HepG2 (cell line): ENCODE measurements around the gene TCF20. TPM values are rescaled to one million over a fixed set of nuclear protein-coding genes. Genes with fewer than 3 reads are reported as not detected.

Source experiments
- ATAC-seq: fragments of 200-7000 bp; cut with Tn5 transposase; 3 replicates; pipeline ENCODE4 v1.9.1; 2020; ENCODE audit warnings: mild to moderate bottlenecking, moderate library complexity
- BruUV-seq: library from RNA; stranded (reverse); fragments of 400-500 nt; replicated peaks from 2 replicates; lab custom pipeline; 2021; lab: Mats Ljungman, UMichigan
- CTCF ChIA-PET: fragments of 300-600 bp; formaldehyde crosslinking; extraction: SDS; loops from one replicate; lab custom pipeline; 2021; ENCODE audit warnings: low total read pairs, inconsistent platforms, low intra/inter-chr PET ratio; lab: Yijun Ruan, JAX
- POLR2A ChIA-PET: fragments of 350-600 bp; sonication (Branson Sonifier 250); formaldehyde crosslinking; loops from one replicate; lab custom pipeline; 2020; ENCODE audit warnings: antibody characterized with exemption, inconsistent platforms; lab: Yijun Ruan, JAX
- DNase-seq: peaks from one replicate; pipeline ENCODE4 v3.0.0-alpha.2; 2015; ENCODE audit warnings: low spot score
- FAIRE-seq: peaks from 3 replicates; lab custom pipeline; 2011; peaks lifted over from hg19 to GRCh38; lab: Jason Lieb, UNC
- H2AFZ ChIP-seq: one replicate; pipeline ENCODE4 v1.6.1; 2011; ENCODE audit warnings: low read length, inconsistent platforms
- H3K27ac ChIP-seq: fragments of 300-600 bp; 3 replicates; pipeline ENCODE4 v1.8.0; 2011; ENCODE audit warnings: mixed run types, mild to moderate bottlenecking, mixed read lengths, low read length, inconsistent platforms; ENCODE audit not compliant: insufficient read depth; ENCODE audit errors: extremely low read length
- H3K27me3 ChIP-seq, 2 experiments: fragments of 200-600 bp in 1 of 2; 2 replicates in 1 of 2; 3 replicates in 1 of 2; pipeline versions ENCODE4 v1.6.0 to v1.8.0; 2011; ENCODE audit warnings: low read length in 2 of 2, mild to moderate bottlenecking in 2 of 2, moderate library complexity in 2 of 2, inconsistent platforms in 1 of 2; ENCODE audit not compliant: insufficient read depth in 2 of 2, control insufficient read depth in 1 of 2
- H3K36me3 ChIP-seq, 2 experiments: fragments of 200-600 bp in 1 of 2; replicated peaks in 1 of 2; 2 replicates in 1 of 2; 3 replicates in 1 of 2; pipeline versions ENCODE4 v1.5.1 to v1.8.0; 2011; ENCODE audit warnings: low read length in 2 of 2, inconsistent platforms in 1 of 2; ENCODE audit not compliant: insufficient read depth in 2 of 2, control insufficient read depth in 1 of 2
- H3K4me1 ChIP-seq: 2 replicates; pipeline ENCODE4 v1.5.1; 2012; ENCODE audit warnings: low read length, inconsistent platforms; ENCODE audit not compliant: insufficient read depth
- H3K4me2 ChIP-seq: 2 replicates; pipeline ENCODE4 v1.6.0; 2011; ENCODE audit warnings: low read depth, low read length, inconsistent platforms
- H3K4me3 ChIP-seq, 3 experiments: fragments of 200-600 bp in 1 of 3; sonication (generic), shearing (Covaris generic) in 1 of 3; replicated peaks in 1 of 3; 2 replicates each; pipeline ENCODE4 v1.5.1; 2011 to 2016; ENCODE audit warnings: low read length in 3 of 3, inconsistent platforms in 2 of 3, low read depth in 2 of 3, mild to moderate bottlenecking in 2 of 3, control low read depth in 1 of 3, mixed read lengths in 1 of 3; ENCODE audit not compliant: insufficient read depth in 1 of 3
- H3K79me2 ChIP-seq: one replicate; pipeline ENCODE4 v1.6.1; 2011; ENCODE audit warnings: low read length, inconsistent platforms; ENCODE audit not compliant: insufficient read depth
- H3K9ac ChIP-seq: 2 replicates; pipeline ENCODE4 v1.6.0; 2011; ENCODE audit warnings: mild to moderate bottlenecking, low read depth, low read length, inconsistent platforms; ENCODE audit not compliant: insufficient read depth
- H3K9me3 ChIP-seq: 2 replicates; pipeline ENCODE4 v1.5.1; 2012; ENCODE audit warnings: mild to moderate bottlenecking, low read length
- H4K20me1 ChIP-seq: 2 replicates; pipeline ENCODE4 v1.6.0; 2011; ENCODE audit warnings: inconsistent platforms, mild to moderate bottlenecking, low read length, moderate library complexity; ENCODE audit not compliant: insufficient read depth
- FOXC1 ChIP-seq: sonication (generic); formaldehyde crosslinking; IDR thresholded peaks from 2 replicates; pipeline ENCODE4 v1.8.0; 2022; ENCODE audit warnings: mild to moderate bottlenecking, missing genetic modification reagents, borderline replicate concordance
- MED1 ChIP-seq: sonication (generic); formaldehyde crosslinking; IDR thresholded peaks from 2 replicates; pipeline ENCODE4 v1.4.0; 2020; ENCODE audit warnings: missing genetic modification reagents
- NPAS2 ChIP-seq: sonication (generic); formaldehyde crosslinking; IDR thresholded peaks from 2 replicates; pipeline ENCODE4 v1.8.0; 2022; ENCODE audit warnings: mild to moderate bottlenecking, missing genetic modification reagents, borderline replicate concordance
- NR0B2 ChIP-seq: sonication (generic); formaldehyde crosslinking; IDR thresholded peaks from 2 replicates; pipeline ENCODE4 v1.4.0; 2020; ENCODE audit warnings: mild to moderate bottlenecking, missing genetic modification reagents
- PAXIP1 ChIP-seq: sonication (generic); formaldehyde crosslinking; conservative IDR thresholded peaks from 2 replicates; pipeline ENCODE4 v1.4.0; 2020; ENCODE audit warnings: mild to moderate bottlenecking, missing genetic modification reagents, moderate library complexity
- POGZ ChIP-seq: sonication (generic); formaldehyde crosslinking; IDR thresholded peaks from 2 replicates; pipeline ENCODE4 v1.4.0; 2020; ENCODE audit warnings: mild to moderate bottlenecking, missing genetic modification reagents
- PRMT3 ChIP-seq: sonication (generic); formaldehyde crosslinking; IDR thresholded peaks from 2 replicates; pipeline ENCODE4 v1.8.1; 2022; ENCODE audit warnings: low read depth, mild to moderate bottlenecking, moderate library complexity, missing genetic modification reagents, borderline replicate concordance
- PRPF4 ChIP-seq: fragments of 200-400 bp; formaldehyde crosslinking; IDR thresholded peaks from 2 replicates; pipeline ENCODE4 v1.6.1; 2016; ENCODE audit warnings: low read length, low read depth; ENCODE audit not compliant: poor library complexity, severe bottlenecking
- TEF ChIP-seq: sonication (generic); formaldehyde crosslinking; IDR thresholded peaks from 2 replicates; pipeline ENCODE4 v1.5.0; 2020; ENCODE audit warnings: missing genetic modification reagents
- ZBTB20 ChIP-seq: sonication (generic); formaldehyde crosslinking; IDR thresholded peaks from 2 replicates; pipeline ENCODE4 v1.8.1; 2023; ENCODE audit warnings: missing genetic modification reagents, low read depth, mild to moderate bottlenecking, borderline replicate concordance
- ZBTB3 ChIP-seq: sonication (generic); formaldehyde crosslinking; IDR thresholded peaks from 2 replicates; pipeline ENCODE4 v1.4.0; 2020; ENCODE audit warnings: low read depth, mild to moderate bottlenecking, moderate library complexity, missing genetic modification reagents, borderline replicate concordance
- ZNF543 ChIP-seq: sonication (generic); formaldehyde crosslinking; IDR thresholded peaks from 2 replicates; pipeline ENCODE4 v1.4.0; 2020; ENCODE audit warnings: mild to moderate bottlenecking, missing genetic modification reagents
- whole genome bisulfite sequencing: methylation state at CpG from one replicate; pipeline ENCODE4 v1.1.6; 2017; ENCODE audit warnings: low lambda C conversion rate; 5-methylcytosine and 5-hydroxymethylcytosine counted together
- in situ Hi-C: cut with HindIII; loops from 2 replicates; pipeline ENCODE4 v1.10.0; 2017; ENCODE audit warnings: low pct_unique_long_range_greater_than_20kb; ENCODE audit not compliant: extremely low pct_ligation_motif_present
- intact Hi-C: fragments of 100-400 bp; cut with micrococcal nuclease; formaldehyde crosslinking; loops from one replicate; pipeline ENCODE4 v1.10.0; 2022; ENCODE audit not compliant: unreplicated experiment
- polyA plus RNA-seq, 8 experiments: library from polyadenylated mRNA; depleted of rRNA in 3 of 8; stranded (reverse) in 7 of 8; unstranded in 1 of 8; fragments of >200 nt; fragmentation: Illumina TruSeq in 4 of 8; extraction: Trizol in 4 of 8; gene quantifications; 2 replicates each; pipeline versions ENCODE4 v1.2.1 to v1.2.3, GENCODE V29; 2011 to 2016; ENCODE audit warnings: low read depth in 4 of 8, missing spikeins in 1 of 8, mixed read lengths in 1 of 8; ENCODE audit not compliant: insufficient read depth in 1 of 8
- total RNA-seq, 5 experiments: library from RNA; depleted of rRNA; stranded (reverse); fragments of >200 nt; fragmentation: Illumina TruSeq; extraction: Trizol; gene quantifications; 2 replicates each; pipeline ENCODE4 v1.2.3, GENCODE V29; 2016; ENCODE audit warnings: low read depth in 1 of 5

The TCF20 gene
- total and polyA plus RNA-seq, 2 of the 13 experiments (the other 11 are each of a cell fraction or from before 2014, with no cell fraction given): 12.8 to 23.7 TPM

GRCh38 chr22:42280836-42281235 is 10.4 kb upstream of the TCF20 start:
- intact Hi-C loops (no loop called here), in situ Hi-C loops (no loop called here)
- Histone ChIP-seq H3K4me3 (no peak overlapping the region), H2AFZ (no peak overlapping the region), H3K9me3 (no peaks in the 10 kb centered on the region), H4K20me1 (no peaks in the 10 kb centered on the region), H3K4me1 (peaks cover 27% of the 10 kb centered on the region), H3K36me3 (peaks cover 0 to under 1% of the 10 kb centered on the region in 2 experiments; a peak in 1 of 5 replicates), H3K9ac (no peak overlapping the region), H3K4me2 (no peak overlapping the region), H3K27me3 (peaks cover 2 to 17% of the 10 kb centered on the region in 2 experiments; a peak in 4 of 5 replicates), H3K27ac (no peak overlapping the region), H3K79me2 (no peaks in the 10 kb centered on the region)
- ChIA-PET CTCF (no interaction called here), POLR2A (no interaction called here)
- WGBS: 85% methylated on average over 4 of the region's 5 CpGs
- DNase-seq (no peak), FAIRE-seq (no peak), ATAC-seq (no peak)
- BruUV-seq: no TSS peak
- TF ChIP-seq NR0B2: no peak
- no peak for TF ChIP-seq ZBTB20 (CRISPR knock-in tag)

- POLR2A ChIA-PET: no interaction called here
- no TSS peak for BruUV-seq
- TF ChIP-seq POGZ (CRISPR knock-in tag): no peak
- TF ChIP-seq PRMT3 (CRISPR knock-in tag): no peak
- no peak for TF ChIP-seq PRPF4
- no peak for TF ChIP-seq PAXIP1 (CRISPR knock-in tag)
- no peak for TF ChIP-seq ZNF543
- no peak for TF ChIP-seq FOXC1 (CRISPR knock-in tag)
- TF ChIP-seq ZBTB20 (CRISPR knock-in tag): no peak
- TF ChIP-seq MED1 (CRISPR knock-in tag): no peak
- no peak for TF ChIP-seq TEF (CRISPR knock-in tag)
- TF ChIP-seq NPAS2: no peak
- TF ChIP-seq ZBTB3 (CRISPR knock-in tag): no peak
Observed at GRCh38 chr22:42280140-42280539, 9.7 kb upstream of the TCF20 start.

More at GRCh38 chr22:42280140-42280539, 9.7 kb upstream of the TCF20 start:
- Histone ChIP-seq H3K9me3 (no peaks in the 10 kb centered on the region), H3K36me3 (peaks cover 0 to 4% of the 10 kb centered on the region in 2 experiments; a peak in 1 of 5 replicates), H3K9ac (no peak overlapping the region), H2AFZ (no peak overlapping the region), H3K4me3 (no peak overlapping the region), H4K20me1 (no peaks in the 10 kb centered on the region), H3K4me2 (no peak overlapping the region), H3K27me3 (peaks cover 2 to 12% of the 10 kb centered on the region in 2 experiments; a peak in 4 of 5 replicates), H3K4me1 (peaks cover 27% of the 10 kb centered on the region), H3K27ac (no peak overlapping the region), H3K79me2 (no peaks in the 10 kb centered on the region)
- ATAC-seq (no peak), FAIRE-seq (no peak), DNase-seq (no peak)
- 76% methylated on average over 5 of the region's 9 CpGs for WGBS
- intact Hi-C loops (no loop called here), in situ Hi-C loops (no loop called here)
- CTCF ChIA-PET: no interaction called here
